GM12878 (cell line): ENCODE results near the gene PAX4. TPM values are rescaled to one million over a fixed set of nuclear protein-coding genes. Genes with fewer than 3 reads are reported as not detected.

Experiments
- ATAC-seq: fragments of 200-7000 bp; cut with Tn5 transposase; 3 replicates; pipeline ENCODE4 v1.9.1; 2020; ENCODE audit warnings: mild to moderate bottlenecking, moderate library complexity
- BruUV-seq: library from RNA; stranded (reverse); fragments of 400-500 nt; replicated peaks from 2 replicates; lab custom pipeline; 2021; lab: Mats Ljungman, UMichigan
- CTCF ChIA-PET: fragments of 300-600 bp; sonication (Branson Sonifier 250); formaldehyde crosslinking; extraction: SDS; loops from one replicate; lab custom pipeline; 2021; ENCODE audit warnings: inconsistent platforms; lab: Yijun Ruan, JAX
- POLR2A ChIA-PET: fragments of 350-600 bp; formaldehyde crosslinking; extraction: SDS; loops from one replicate; lab custom pipeline; 2021; ENCODE audit warnings: inconsistent platforms; lab: Charles Lee
- RAD21 ChIA-PET: fragments of 300-600 bp; sonication (Branson Sonifier 250); formaldehyde crosslinking; loops from one replicate; lab custom pipeline; 2023; ENCODE audit warnings: antibody characterized with exemption; ENCODE audit not compliant: unreplicated experiment; lab: Charles Lee
- SMC1A ChIA-PET: fragments of 300-600 bp; sonication (Branson Sonifier 250); formaldehyde crosslinking; loops from one replicate; lab custom pipeline; 2023; ENCODE audit not compliant: unreplicated experiment, uncharacterized antibody; lab: Charles Lee
- DNase-seq: peaks from one replicate; pipeline ENCODE4 v3.0.0-alpha.2; 2011; ENCODE audit warnings: low read depth, low spot score
- FAIRE-seq: peaks from 3 replicates; lab custom pipeline; 2011; peaks lifted over from hg19 to GRCh38; lab: Jason Lieb, UNC
- H2AFZ ChIP-seq: 2 replicates; pipeline ENCODE4 v1.6.0; 2011; ENCODE audit warnings: low read depth, low read length, control low read depth; ENCODE audit not compliant: control insufficient read depth
- H3K27ac ChIP-seq: 2 replicates; pipeline ENCODE4 v1.5.1; 2011; ENCODE audit warnings: control low read depth; ENCODE audit not compliant: control insufficient read depth, insufficient read depth
- H3K27me3 ChIP-seq, 2 experiments: replicated peaks in 1 of 2; 2 replicates each; pipeline versions ENCODE4 v1.6.0 to v1.6.1; 2011; ENCODE audit warnings: low read length in 1 of 2; ENCODE audit not compliant: control insufficient read depth in 2 of 2, insufficient read depth in 2 of 2
- H3K36me3 ChIP-seq, 2 experiments: 2 replicates each; pipeline ENCODE4 v1.5.1; 2011; ENCODE audit warnings: low read length in 1 of 2; ENCODE audit not compliant: control insufficient read depth in 2 of 2, insufficient read depth in 2 of 2
- H3K4me1 ChIP-seq: 2 replicates; pipeline ENCODE4 v1.6.1; 2011; ENCODE audit warnings: mild to moderate bottlenecking, low read length, moderate library complexity, mixed read lengths; ENCODE audit not compliant: control insufficient read depth, insufficient read depth
- H3K4me2 ChIP-seq: 2 replicates; pipeline ENCODE4 v1.6.0; 2011; ENCODE audit warnings: control low read depth; ENCODE audit not compliant: control insufficient read depth, insufficient read depth
- H3K4me3 ChIP-seq: fragments of 200-600 bp; sonication (generic); 2 replicates; pipeline ENCODE4 v1.5.1; 2016
- H3K79me2 ChIP-seq: 2 replicates; pipeline ENCODE4 v1.6.0; 2011; ENCODE audit warnings: low read length; ENCODE audit not compliant: control insufficient read depth, insufficient read depth
- H3K9ac ChIP-seq: 2 replicates; pipeline ENCODE4 v1.8.0; 2011; ENCODE audit warnings: low read length, control low read depth, mixed read lengths; ENCODE audit not compliant: control insufficient read depth, insufficient read depth
- H3K9me3 ChIP-seq: replicated peaks from 3 replicates; pipeline ENCODE4 v1.5.1; 2011; ENCODE audit warnings: mild to moderate bottlenecking, low read length; ENCODE audit not compliant: control insufficient read depth, insufficient read depth
- H4K20me1 ChIP-seq: 2 replicates; pipeline ENCODE4 v1.6.0; 2011; ENCODE audit not compliant: control insufficient read depth, insufficient read depth
- FOXK2 ChIP-seq: fragments of 450-650 bp; IDR thresholded peaks from 2 replicates; pipeline ENCODE4 v1.6.1; 2017; ENCODE audit warnings: mild to moderate bottlenecking, moderate library complexity
- WRNIP1 ChIP-seq: IDR thresholded peaks from 2 replicates; pipeline ENCODE4 v1.6.1; 2011; ENCODE audit warnings: low read depth, low read length, improper control_type of control experiment, borderline replicate concordance
- WGBS: methylation state at CpG from one replicate; pipeline ENCODE4 v1.1.6; 2016; ENCODE audit warnings: low lambda C conversion rate; ENCODE audit not compliant: insufficient replicate concordance, insufficient coverage; ENCODE audit errors: missing lambda C conversion rate; 5-methylcytosine and 5-hydroxymethylcytosine counted together
- in situ Hi-C: fragments of 300-500 bp; cut with MboI; formaldehyde crosslinking; loops from 9 replicates; pipeline ENCODE4 v1.14.3; 2018; ENCODE audit warnings: mixed read lengths
- intact Hi-C: fragments of 100-400 bp; cut with micrococcal nuclease; formaldehyde crosslinking; loops from one replicate; pipeline ENCODE4 v1.14.2; 2022; ENCODE audit not compliant: unreplicated experiment
- polyA plus RNA-seq, 11 experiments: library from polyadenylated mRNA; depleted of rRNA in 4 of 11; unstranded in 6 of 11; stranded (reverse) in 5 of 11; fragments of >200 nt; fragmentation: Nextera tagmentation in 4 of 11; fragmentation: Illumina TruSeq in 1 of 11; extraction: Ambion mirVana in 4 of 11; extraction: Trizol in 1 of 11; gene quantifications; 1 replicate in 1 of 11; 2 replicates in 10 of 11; pipeline versions ENCODE4 v1.2.1 to v1.2.3, GENCODE V29; 2011 to 2016; ENCODE audit warnings: inconsistent platforms in 2 of 11, missing spikeins in 2 of 11, low read depth in 1 of 11
- total RNA-seq, 4 experiments: library from RNA; depleted of rRNA in 3 of 4; stranded (reverse); fragments of >200 nt in 3 of 4; fragmentation: Illumina TruSeq in 1 of 4; extraction: Trizol in 1 of 4; gene quantifications; 2 replicates each; pipeline versions ENCODE4 v1.2.1 to v1.2.3, GENCODE V29; 2013 to 2021

PAX4 gene
- total and polyA plus RNA-seq, 10 of the 15 experiments (the other 5 are each of a cell fraction or from before 2014, with no cell fraction given) = 0.27 TPM; not detected in 9

GRCh38 chr7:127655720-127656119 lies 37.8 kb upstream of the PAX4 start:
- in situ Hi-C loops (no loop called here), intact Hi-C loops (loop anchor here (2.0 kb wide), 1 partner anchor 29 kb away; no protein-coding TSS in a partner anchor)
- Histone ChIP-seq H3K27ac (no peak overlapping the region), H3K9me3 (no peaks in the 10 kb centered on the region), H3K79me2 (peaks cover 92% of the 10 kb centered on the region), H3K4me2 (peak overlapping the region; percentile 76), H3K9ac (no peak overlapping the region; the same call in 1 of the 2 replicates), H3K4me1 (peaks cover 14% of the 10 kb centered on the region), H2AFZ (no peak overlapping the region), H3K27me3 (no peaks in the 10 kb centered on the region), H3K36me3 (peaks cover 3 to 19% of the 10 kb centered on the region in 2 experiments; a peak in 3 of 4 replicates), H4K20me1 (peaks cover 5% of the 10 kb centered on the region; the same call in 1 of the 2 replicates), H3K4me3 (peak overlapping the region; percentile 89)
- WGBS = 78% methylated on average over 2 of the region's 2 CpGs
- FAIRE-seq (no peak), ATAC-seq (no peak)
- CTCF ChIA-PET = interaction anchor here (0.7 to 1.4 kb wide), 4 partner anchors 9 to 137 kb away, joined by 3 to 5 read pairs (median 4); no protein-coding TSS in a partner anchor
- POLR2A ChIA-PET = interaction anchor here (0.7 to 2.0 kb wide), 4 partner anchors 10 to 84 kb away, joined by 3 to 12 read pairs (median 4); no protein-coding TSS in a partner anchor
- SMC1A ChIA-PET = interaction anchor here (1.0 to 1.7 kb wide), 5 partner anchors 16 to 53 kb away, joined by 3 to 6 read pairs (median 3); no protein-coding TSS in a partner anchor
- RAD21 ChIA-PET = interaction anchor here (0.7 to 1.7 kb wide), 2 partner anchors 17 to 25 kb away, joined by 4 to 6 read pairs; no protein-coding TSS in a partner anchor
- BruUV-seq = no TSS peak
- TF ChIP-seq FOXK2 (no peak), WRNIP1 (no peak)
- TF ChIP-seq, all 136 proteins: peak for 0
- DNase-seq = no peak
